Upper lobe of left lung (tissue), 6 donors: ENCODE measurements around the gene TMEM108. TPM values are rescaled to one million over a fixed set of nuclear protein-coding genes. Genes with fewer than 3 reads are reported as not detected.

Experiments
- ATAC-seq, 2 donors: fragments of 200-7000 bp; cut with Tn5 transposase; one replicate each; pipeline ENCODE4 v1.9.1; 2022; ENCODE audit warnings: mild to moderate bottlenecking in 2 of 2, moderate library complexity in 2 of 2; ENCODE audit not compliant: low FRiP score in 2 of 2
- DNase-seq, 2 donors: peaks; one replicate each; pipeline ENCODE4 v3.0.0-alpha.2; 2019 to 2020
- H3K27ac ChIP-seq, 4 donors: fragments of 200-600 bp; sonication (generic); one replicate each; pipeline ENCODE4 v1.5.1; 2016 to 2019
- H3K27me3 ChIP-seq, 4 donors: fragments of 200-600 bp; sonication (generic); one replicate each; pipeline ENCODE4 v1.5.1; 2017 to 2019
- H3K36me3 ChIP-seq, 4 donors: fragments of 200-600 bp; sonication (generic); one replicate each; pipeline ENCODE4 v1.5.1; 2016 to 2019
- H3K4me1 ChIP-seq, 4 donors: fragments of 200-600 bp; sonication (generic); one replicate each; pipeline ENCODE4 v1.5.1; 2018 to 2019
- H3K4me3 ChIP-seq, 4 donors: fragments of 200-600 bp; sonication (generic); one replicate each; pipeline ENCODE4 v1.5.1; 2017 to 2019; ENCODE audit warnings: mild to moderate bottlenecking in 2 of 4, moderate library complexity in 1 of 4
- H3K9me3 ChIP-seq, 4 donors: fragments of 200-600 bp; sonication (generic); one replicate each; pipeline ENCODE4 v1.5.1; 2018 to 2019
- CTCF ChIP-seq, 6 experiments: fragments of 450-650 bp in 4 of 6; fragments of 200-600 bp in 2 of 6; sonication (generic) in 2 of 6; IDR thresholded peaks; one replicate each; pipeline ENCODE4 v1.5.1; 2016 to 2019; ENCODE audit warnings: antibody characterized with exemption in 6 of 6
- EP300 ChIP-seq, 4 donors: sonication (generic); formaldehyde crosslinking; IDR thresholded peaks; one replicate each; pipeline ENCODE4 v1.5.1; 2017; ENCODE audit warnings: antibody characterized with exemption in 4 of 4, control low read depth in 2 of 4
- POLR2A ChIP-seq, 4 donors: fragments of 450-650 bp; IDR thresholded peaks; one replicate each; pipeline ENCODE4 v1.5.1; 2016 to 2017; ENCODE audit warnings: antibody characterized with exemption in 4 of 4, mild to moderate bottlenecking in 2 of 4
- POLR2AphosphoS5 ChIP-seq, 2 donors: sonication (generic); formaldehyde crosslinking; IDR thresholded peaks; one replicate each; pipeline ENCODE4 v1.5.1; 2017; ENCODE audit warnings: antibody characterized with exemption in 2 of 2
- WGBS, 2 donors: methylation state at CpG; one replicate each; pipeline ENCODE4 v1.1.5; 2017 to 2018; 5-methylcytosine and 5-hydroxymethylcytosine counted together
- total RNA-seq, 6 donors: library from RNA; depleted of rRNA in 4 of 6; stranded (reverse); fragments of >200 nt in 4 of 6; gene quantifications; one replicate each; pipeline versions ENCODE4 v1.1.0 to v1.2.1, GENCODE V29; 2016 to 2021
- donor health status: DM: no; HTN: no; CAD: no; lungs with moderate emphysema.
- donor health status: DM: no; HTN: yes; CAD: no; lungs with severe emphysema.

TMEM108 gene
- total RNA-seq, 6 donors from 2014 or later = 3.1 to 13.0 (median 7.9) TPM

GRCh38 chr3:133211856-133212255, 173.7 kb downstream of the TMEM108 start:
- H3K27me3 ChIP-seq = no peaks in the 10 kb centered on the region
- no peaks in the 10 kb centered on the region for H3K9me3 ChIP-seq
- H3K4me3 ChIP-seq = no peak overlapping the region
- ATAC-seq (no peak), DNase-seq (no peak)
- TF ChIP-seq CTCF (IDR thresholded peaks at IDR 0.05) (no peak), POLR2A (IDR thresholded peaks at IDR 0.05) (no peak), EP300 (IDR thresholded peaks at IDR 0.05) (no peak), POLR2AphosphoS5 (IDR thresholded peaks at IDR 0.05) (no peak)
- no peaks in the 10 kb centered on the region for H3K36me3 ChIP-seq
- no peak overlapping the region for H3K27ac ChIP-seq
- H3K4me1 ChIP-seq = peaks cover 11 to 13% (median 12%) of the 10 kb centered on the region in 4 donors

GRCh38 chr3:133213937-133214336, 175.7 kb downstream of the TMEM108 start:
- peak in 1 of 2 donors; percentile 47 for DNase-seq
- Histone ChIP-seq H3K9me3 (peaks cover 0 to 8% (median 3%) of the 10 kb centered on the region in 4 donors), H3K4me1 (peaks cover 11 to 13% (median 12%) of the 10 kb centered on the region in 4 donors), H3K27me3 (no peaks in the 10 kb centered on the region), H3K27ac (no peak overlapping the region), H3K4me3 (no peak overlapping the region), H3K36me3 (no peaks in the 10 kb centered on the region)
- TF ChIP-seq EP300 (IDR thresholded peaks at IDR 0.05) (no peak), POLR2AphosphoS5 (IDR thresholded peaks at IDR 0.05) (no peak), POLR2A (IDR thresholded peaks at IDR 0.05) (no peak), CTCF (IDR thresholded peaks at IDR 0.05) (no peak)
- ATAC-seq = no peak
- 67 to 82% methylated on average over 2 of the region's 2 CpGs for WGBS, 2 donors

GRCh38 chr3:133227813-133228212, 189.6 kb downstream of the TMEM108 start:
- no peak for ATAC-seq
- no peaks in the 10 kb centered on the region for H3K4me1 ChIP-seq
- WGBS, 2 donors = 65 to 77% methylated on average over 3 of the region's 3 CpGs

DNA sequence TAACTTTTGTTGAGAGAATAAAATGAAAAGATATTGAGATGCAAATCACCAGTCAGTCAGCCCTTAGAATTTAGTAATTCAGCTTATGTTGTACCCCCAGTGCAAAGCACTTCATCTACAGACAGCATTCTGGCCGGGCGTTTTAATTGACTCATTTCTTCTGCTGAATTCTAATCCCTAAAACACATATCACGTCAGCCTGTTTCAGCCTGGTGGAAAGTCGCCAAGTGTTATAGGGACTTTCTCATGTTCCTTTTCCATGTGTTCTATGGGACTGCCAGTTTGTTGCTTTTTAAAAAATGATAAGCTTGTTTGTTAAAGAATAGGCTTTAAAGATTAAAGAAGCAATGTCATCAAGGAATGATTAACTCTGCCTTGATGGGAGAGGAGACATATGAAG, 192.0 kb downstream of the TMEM108 start:
- Histone ChIP-seq H3K27ac (no peak overlapping the region), H3K36me3 (no peaks in the 10 kb centered on the region), H3K9me3 (no peaks in the 10 kb centered on the region), H3K4me1 (no peaks in the 10 kb centered on the region), H3K27me3 (no peaks in the 10 kb centered on the region), H3K4me3 (no peak overlapping the region)
- TF ChIP-seq POLR2AphosphoS5 (IDR thresholded peaks at IDR 0.05) (no peak), EP300 (IDR thresholded peaks at IDR 0.05) (no peak)
- WGBS, 2 donors = 74 to 75% methylated on average over 4 of the region's 4 CpGs
- no peak for ATAC-seq
- DNase-seq = no peak

More at GRCh38 chr3:133227813-133228212, 189.6 kb downstream of the TMEM108 start:
- Histone ChIP-seq H3K27ac (no peak overlapping the region), H3K9me3 (peaks cover 0 to 6% (median 4%) of the 10 kb centered on the region in 4 donors), H3K27me3 (no peaks in the 10 kb centered on the region), H3K36me3 (no peaks in the 10 kb centered on the region), H3K4me3 (no peak overlapping the region)
- DNase-seq = no peak
- TF ChIP-seq POLR2A (IDR thresholded peaks at IDR 0.05) (no peak), EP300 (IDR thresholded peaks at IDR 0.05) (no peak), CTCF (IDR thresholded peaks at IDR 0.05) (no peak), POLR2AphosphoS5 (IDR thresholded peaks at IDR 0.05) (no peak)

- Histone ChIP-seq H3K27ac (no peak overlapping the region), H3K4me3 (no peak overlapping the region), H3K27me3 (no peaks in the 10 kb centered on the region), H3K9me3 (no peaks in the 10 kb centered on the region), H3K36me3 (no peaks in the 10 kb centered on the region), H3K4me1 (peaks cover 0 to 4% (median 2%) of the 10 kb centered on the region in 4 donors)
- no peak for ATAC-seq
- no peak for DNase-seq
- TF ChIP-seq EP300 (IDR thresholded peaks at IDR 0.05) (no peak), POLR2AphosphoS5 (IDR thresholded peaks at IDR 0.05) (no peak), POLR2A (IDR thresholded peaks at IDR 0.05) (no peak), CTCF (IDR thresholded peaks at IDR 0.05) (no peak)
- 88 to 100% methylated on average over 1 of the region's 1 CpG for WGBS, 2 donors
Observed at GRCh38 chr3:133236901-133237300, 198.7 kb downstream of the TMEM108 start.
